SK-N-MC (cell line): ENCODE results near the gene NEUROD6.

ENCODE experiments used
- EZH2 ChIP-seq: fragments of 200-600 bp; sonication (generic); IDR thresholded peaks from one replicate; pipeline ENCODE4 v1.6.1; 2017; ENCODE audit warnings: antibody characterized with exemption
- FOXP2 ChIP-seq: optimal IDR thresholded peaks from 2 replicates; pipeline ENCODE3; 2011; ENCODE audit warnings: mild to moderate bottlenecking, moderate library complexity; ENCODE audit not compliant: insufficient read depth; ENCODE audit errors: extremely low read length, control extremely low read depth
- POLR2AphosphoS5 ChIP-seq: IDR thresholded peaks from 2 replicates; pipeline ENCODE4 v1.6.1; 2012; ENCODE audit warnings: mild to moderate bottlenecking, low read depth, low read length, borderline replicate concordance

- no peak for TF ChIP-seq POLR2AphosphoS5
- TF ChIP-seq EZH2, result no peak
- no peak for TF ChIP-seq FOXP2
Measured at GRCh38 chr7:31315758-31316157, 24.8 kb downstream of the NEUROD6 start.
